Measurements from ENCODE around the gene SLC9A9.
"Not testable (repeated sequence)": the region's sequence is repeated elsewhere in the genome, so short reads cannot be mapped to it uniquely, and the experiment has no call there.

Gene SLC9A9

GRCh38 chr3:143551761-143552160, 296.5 kb downstream of the SLC9A9 start:
- no peak for DNase-seq (ENCODE audit: low spot score)

- no peak for DNase-seq (ENCODE audit: low spot score)
Observed at GRCh38 chr3:143548861-143549497, 299.3 kb downstream of the SLC9A9 start.

GRCh38 chr3:143548393-143548792, 299.9 kb downstream of the SLC9A9 start:
- DNase-seq (ENCODE audit: low spot score), result no peak

- peak; percentile 70 for DNase-seq (ENCODE audit: low spot score)
Observed at GRCh38 chr3:143538577-143538981, 309.7 kb downstream of the SLC9A9 start.

GRCh38 chr3:143538061-143538460, 310.2 kb downstream of the SLC9A9 start:
- DNase-seq (ENCODE audit: low spot score), result no peak

- DNase-seq (ENCODE audit: low spot score), result peak; percentile 70
Observed at GRCh38 chr3:143536817-143537535, 311.3 kb downstream of the SLC9A9 start.

GRCh38 chr3:143535994-143536784, 312.1 kb downstream of the SLC9A9 start:
- DNase-seq (ENCODE audit: low spot score), result no peak

- DNase-seq (ENCODE audit: low spot score), result no peak
Observed at GRCh38 chr3:143533391-143533790, 314.9 kb downstream of the SLC9A9 start.

GRCh38 chr3:143532091-143532490, 316.2 kb downstream of the SLC9A9 start:
- no peak for DNase-seq (ENCODE audit: low spot score)

GRCh38 chr3:143531101-143531500, 317.2 kb downstream of the SLC9A9 start:
- no peak for DNase-seq (ENCODE audit: low spot score)

- DNase-seq (ENCODE audit: low spot score), result no peak
Observed at GRCh38 chr3:143529798-143530197, 318.5 kb downstream of the SLC9A9 start.

GRCh38 chr3:143529018-143529478, 319.2 kb downstream of the SLC9A9 start:
- peak; percentile 27 for DNase-seq (ENCODE audit: low spot score)

- peak; percentile 18 for DNase-seq (ENCODE audit: low spot score)
Observed at GRCh38 chr3:143526011-143526545, 322.2 kb downstream of the SLC9A9 start.

- peak; percentile 22 for DNase-seq (ENCODE audit: low spot score)
Observed at GRCh38 chr3:143525408-143525807, 322.9 kb downstream of the SLC9A9 start.

GRCh38 chr3:143521803-143522202, 326.5 kb downstream of the SLC9A9 start:
- no peak for DNase-seq (ENCODE audit: low spot score)

- not testable (repeated sequence) for DNase-seq (ENCODE audit: low spot score)
Observed at GRCh38 chr3:143517131-143517530, 331.1 kb downstream of the SLC9A9 start.

GRCh38 chr3:143514874-143515273, 333.4 kb downstream of the SLC9A9 start:
- no peak for DNase-seq (ENCODE audit: low spot score)

- no peak for DNase-seq (ENCODE audit: low spot score)
Observed at GRCh38 chr3:143514109-143514508, 334.2 kb downstream of the SLC9A9 start.

- DNase-seq (ENCODE audit: low spot score), result no peak
Observed at GRCh38 chr3:143511174-143511879, 336.9 kb downstream of the SLC9A9 start.

- DNase-seq (ENCODE audit: low spot score), result no peak
Observed at GRCh38 chr3:143510601-143511000, 337.7 kb downstream of the SLC9A9 start.

GRCh38 chr3:143507735-143508580, 340.3 kb downstream of the SLC9A9 start:
- peak; percentile 66 for DNase-seq (ENCODE audit: low spot score)

All from AG20443 (cell line).